GDM1 (cell line): ENCODE data around the gene OR9A2.

Source experiments
- DNase-seq: peaks from one replicate; lab custom pipeline; 2025; lab: John Stamatoyannopoulos, UW

Gene OR9A2, protein sequence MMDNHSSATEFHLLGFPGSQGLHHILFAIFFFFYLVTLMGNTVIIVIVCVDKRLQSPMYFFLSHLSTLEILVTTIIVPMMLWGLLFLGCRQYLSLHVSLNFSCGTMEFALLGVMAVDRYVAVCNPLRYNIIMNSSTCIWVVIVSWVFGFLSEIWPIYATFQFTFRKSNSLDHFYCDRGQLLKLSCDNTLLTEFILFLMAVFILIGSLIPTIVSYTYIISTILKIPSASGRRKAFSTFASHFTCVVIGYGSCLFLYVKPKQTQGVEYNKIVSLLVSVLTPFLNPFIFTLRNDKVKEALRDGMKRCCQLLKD

DNA sequence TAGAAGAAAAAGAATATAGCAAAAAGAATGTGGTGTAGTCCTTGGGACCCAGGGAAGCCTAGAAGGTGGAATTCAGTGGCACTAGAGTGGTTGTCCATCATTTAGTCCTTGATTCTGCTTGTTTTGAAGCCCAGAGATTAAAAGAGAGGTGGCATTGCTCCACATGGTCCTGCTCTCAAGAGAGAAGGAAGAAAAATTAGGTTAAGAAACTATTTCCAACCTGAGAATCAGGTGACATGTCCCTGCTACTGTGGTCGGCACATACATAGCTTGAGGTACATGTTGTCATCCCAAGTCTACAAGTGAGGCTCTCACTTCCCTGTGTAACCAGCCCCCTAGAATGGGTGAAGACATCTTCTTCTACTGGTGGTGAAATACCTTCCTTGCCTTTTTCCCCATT, at the start of gene OR9A2:
OR9A2 (minus strand) TSS at position 101 of the 400 bp plus-strand sequence; CDS start at position 101, 0 bp downstream.
- no peak for DNase-seq

DNA sequence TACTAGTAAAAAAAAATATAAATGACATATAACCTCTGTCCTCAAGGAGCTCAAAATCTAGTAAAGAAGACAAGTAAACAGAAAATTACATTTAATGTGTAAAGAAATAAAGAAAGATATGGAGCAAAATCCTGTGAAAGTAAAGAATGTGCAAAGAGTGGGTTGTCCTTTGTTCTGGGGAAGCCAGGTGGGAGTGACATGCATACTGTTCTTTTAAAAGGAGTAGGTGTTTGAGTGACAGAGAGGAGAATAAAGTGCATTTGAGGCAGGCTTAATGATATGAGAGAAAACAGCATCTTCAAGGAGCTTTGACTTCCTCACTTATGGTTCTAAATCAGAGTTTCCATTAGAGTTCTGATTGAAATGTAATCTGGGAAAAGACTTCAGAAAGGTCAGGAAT, 47.2 kb upstream of the OR9A2 start:
- DNase-seq: no peak

DNA sequence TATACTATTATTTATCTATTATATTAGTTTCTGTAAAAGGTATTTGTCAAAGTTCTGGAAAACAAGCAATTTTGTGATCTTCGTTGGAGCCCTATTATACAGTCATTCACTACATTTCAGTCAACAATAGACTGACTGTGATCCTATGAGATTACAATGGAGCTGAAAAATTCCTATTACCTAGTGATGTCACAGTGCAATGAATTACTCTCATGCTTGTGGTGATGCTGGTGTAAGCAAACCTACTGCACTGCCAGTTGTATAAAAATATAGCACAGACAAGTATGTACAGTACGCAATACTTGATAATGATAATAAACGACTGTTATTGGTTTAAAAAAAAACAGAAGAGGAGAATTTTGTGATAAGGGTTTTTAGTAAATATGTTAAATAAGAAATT, 46.6 kb upstream of the OR9A2 start:
- no peak for DNase-seq

DNA sequence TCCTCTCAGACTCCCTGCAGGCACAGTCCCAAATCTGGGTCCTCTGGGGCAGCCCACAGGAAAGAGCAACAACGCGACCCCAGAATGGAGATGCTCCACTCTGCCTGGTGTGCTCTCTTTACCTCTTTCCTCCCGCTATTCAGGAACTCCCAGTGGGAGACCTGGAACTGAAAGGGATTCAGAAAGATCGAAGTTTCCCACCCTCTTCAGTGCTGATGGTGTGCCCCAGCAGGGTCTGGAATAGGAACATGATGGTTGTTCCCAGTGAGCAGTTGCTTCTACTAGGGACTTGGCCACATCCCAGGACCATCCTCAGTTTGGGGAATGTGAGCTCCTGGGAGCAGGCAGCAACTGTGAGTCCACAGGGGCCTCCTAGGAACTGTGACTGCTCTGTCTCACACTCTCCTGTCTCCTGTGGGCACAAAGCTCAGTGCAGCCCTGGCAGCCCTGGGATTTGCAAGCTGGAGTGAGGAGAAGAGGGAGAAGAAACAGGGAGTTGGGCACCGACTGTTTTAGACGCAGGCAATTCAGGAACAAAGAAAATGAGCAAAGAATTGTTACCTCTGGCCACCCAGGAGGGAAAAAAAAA, 43.1 kb upstream of the OR9A2 start:
- no peak for DNase-seq

DNA sequence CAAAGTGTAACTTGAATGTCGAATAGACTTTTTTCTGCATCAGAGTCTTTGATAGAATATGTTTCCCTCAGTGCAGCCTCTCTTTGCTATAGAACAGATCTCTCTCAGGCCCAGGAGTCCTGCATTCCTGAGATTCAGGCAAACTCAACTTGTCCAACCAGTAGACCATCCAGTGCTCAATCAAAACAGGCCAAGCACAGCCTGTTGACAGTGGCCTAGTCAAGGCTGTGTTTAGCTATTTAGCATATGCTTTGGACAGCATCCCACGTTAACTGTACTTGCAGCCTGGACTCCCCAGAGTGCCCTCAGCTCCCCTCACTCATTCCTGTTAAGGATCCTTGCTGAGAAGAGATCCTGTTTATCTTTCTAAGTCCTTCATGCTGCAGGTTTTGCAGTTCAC, 41.5 kb upstream of the OR9A2 start:
- DNase-seq: no peak

DNA sequence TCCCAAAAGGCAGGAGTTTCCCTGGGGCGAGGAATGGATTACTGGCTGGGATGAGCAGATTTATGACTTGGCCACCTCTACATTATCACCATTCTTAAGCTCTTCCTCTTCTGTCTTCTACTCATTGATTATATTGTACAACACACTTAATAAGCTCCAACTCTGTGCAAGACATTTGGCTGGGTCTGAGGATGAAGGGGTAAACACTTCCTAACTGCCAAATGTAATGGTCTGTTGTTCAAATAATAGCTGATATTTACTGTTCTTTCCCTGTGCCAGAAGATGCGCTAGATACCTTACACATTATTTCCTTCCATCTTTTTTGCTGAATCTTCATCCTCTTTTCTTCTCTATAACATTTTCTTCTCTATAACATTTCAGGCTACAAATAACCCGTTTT, 36.8 kb upstream of the OR9A2 start:
- no peak for DNase-seq

DNA sequence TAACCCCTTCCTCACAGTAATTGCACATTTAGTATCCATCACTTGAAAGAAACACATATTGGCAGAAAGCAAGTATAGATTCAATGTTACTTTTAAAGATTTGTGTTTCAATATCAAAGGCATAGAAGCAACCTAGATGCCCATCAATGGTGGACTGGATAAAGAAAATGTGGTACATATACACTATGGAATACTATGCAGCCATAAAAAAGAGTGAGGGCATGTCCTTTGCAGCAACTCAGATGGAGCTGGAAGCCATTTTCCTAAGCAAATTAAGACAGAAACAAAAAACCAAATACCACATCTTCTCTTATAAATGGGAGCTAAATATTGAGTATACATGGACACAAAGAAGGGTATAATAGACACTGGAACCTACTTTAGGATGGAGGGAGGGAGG, 28.8 kb upstream of the OR9A2 start:
- DNase-seq: no peak

DNA sequence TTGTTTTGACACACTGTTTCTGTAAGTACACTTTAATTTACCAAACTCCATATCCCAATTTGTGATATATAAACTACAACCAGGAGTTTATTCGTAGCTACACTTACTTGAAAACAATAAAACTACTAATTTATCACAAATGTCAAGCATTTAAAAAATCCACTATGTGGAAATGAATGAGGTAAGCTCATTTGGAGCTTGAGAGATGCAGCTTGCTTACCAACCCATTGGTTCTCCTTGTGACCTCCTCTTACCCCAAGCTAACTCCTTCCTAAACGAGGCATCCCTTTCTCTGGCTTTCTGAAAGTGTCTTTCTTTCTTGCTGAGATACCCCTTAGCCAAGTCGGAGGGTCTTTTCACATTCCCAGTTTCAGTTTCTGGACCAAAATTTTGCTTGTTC, 27.7 kb upstream of the OR9A2 start:
- no peak for DNase-seq

DNA sequence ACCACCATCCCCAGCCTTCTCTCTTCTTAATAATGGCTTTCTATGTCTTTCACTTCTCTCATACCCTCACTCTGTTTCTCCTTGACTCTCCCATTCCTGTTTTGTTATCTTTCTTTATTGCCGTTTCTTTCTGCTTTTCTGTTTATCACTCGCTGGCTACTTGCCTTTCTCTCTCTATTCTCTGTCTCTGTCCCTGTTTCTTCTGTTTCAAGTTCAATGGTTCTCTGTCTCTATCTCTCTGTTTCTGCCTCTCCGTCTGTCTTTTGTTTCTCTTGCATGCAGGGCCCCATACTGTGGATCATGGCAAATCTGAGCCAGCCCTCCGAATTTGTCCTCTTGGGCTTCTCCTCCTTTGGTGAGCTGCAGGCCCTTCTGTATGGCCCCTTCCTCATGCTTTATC, 25.1 kb upstream of the OR9A2 start, which contains the start of gene OR6V1:
OR6V1 (plus strand) TSS at position 301 of the 400 bp plus-strand sequence; CDS start at position 301, 0 bp downstream.
- DNase-seq: no peak

DNA sequence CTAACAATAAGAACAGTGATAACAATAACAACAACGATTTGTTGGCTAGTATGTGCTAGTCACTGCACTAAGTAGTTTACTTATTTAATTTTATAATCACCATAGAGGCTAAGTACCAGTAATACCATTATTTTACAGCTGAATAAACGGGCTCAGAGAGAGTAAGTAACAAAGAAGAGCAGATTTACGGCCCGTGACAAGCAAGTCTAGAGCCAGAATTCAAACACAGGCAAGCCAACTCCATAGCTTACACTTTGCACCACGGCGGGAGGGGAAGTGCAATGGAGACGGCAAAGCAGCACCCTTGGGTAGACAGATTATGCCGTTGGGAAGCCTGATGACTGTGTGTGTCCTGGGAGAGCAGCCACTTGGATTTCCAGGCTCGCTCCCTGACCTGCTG, 24.0 kb upstream of the OR9A2 start:
- no peak for DNase-seq

DNA sequence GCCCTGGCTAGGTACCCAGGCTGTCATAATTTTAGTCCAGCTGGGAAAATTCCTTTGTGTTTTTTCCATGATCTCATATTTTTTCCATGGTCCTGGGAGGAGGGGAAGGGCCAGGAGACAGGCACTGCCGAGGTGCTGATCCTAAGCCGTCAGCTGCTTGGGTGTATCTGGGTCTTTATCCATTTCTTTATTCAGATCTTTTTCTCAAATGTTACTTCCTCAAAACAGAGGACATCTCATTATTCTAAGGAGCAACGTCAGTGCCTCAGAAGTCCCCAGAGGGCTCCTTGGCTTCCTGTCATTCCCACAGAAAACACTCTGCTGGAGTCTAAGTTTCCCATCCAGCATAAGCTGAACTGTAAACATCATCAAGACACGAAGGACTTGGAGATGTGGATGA, 22.4 kb upstream of the OR9A2 start:
- DNase-seq: no peak

DNA sequence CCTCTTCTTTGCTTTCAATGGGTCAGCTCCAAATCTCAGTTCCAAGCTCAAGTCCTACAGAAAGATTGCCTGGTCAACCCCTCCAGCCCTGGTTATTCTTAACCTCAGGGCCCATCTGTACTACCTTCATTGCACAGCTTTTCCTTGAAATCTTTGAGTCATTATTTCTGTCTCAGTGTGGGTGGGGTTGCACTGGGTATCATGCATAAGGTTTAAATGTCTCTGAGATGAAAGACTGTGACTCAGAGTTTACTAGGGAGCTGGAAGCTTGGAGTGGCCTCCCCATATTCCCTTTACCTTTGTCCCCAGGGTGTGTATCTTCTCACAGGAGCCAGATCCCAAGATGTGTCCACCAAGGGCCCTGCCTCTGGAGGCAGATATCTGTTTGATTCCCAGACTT, 21.9 kb upstream of the OR9A2 start:
- DNase-seq: no peak

DNA sequence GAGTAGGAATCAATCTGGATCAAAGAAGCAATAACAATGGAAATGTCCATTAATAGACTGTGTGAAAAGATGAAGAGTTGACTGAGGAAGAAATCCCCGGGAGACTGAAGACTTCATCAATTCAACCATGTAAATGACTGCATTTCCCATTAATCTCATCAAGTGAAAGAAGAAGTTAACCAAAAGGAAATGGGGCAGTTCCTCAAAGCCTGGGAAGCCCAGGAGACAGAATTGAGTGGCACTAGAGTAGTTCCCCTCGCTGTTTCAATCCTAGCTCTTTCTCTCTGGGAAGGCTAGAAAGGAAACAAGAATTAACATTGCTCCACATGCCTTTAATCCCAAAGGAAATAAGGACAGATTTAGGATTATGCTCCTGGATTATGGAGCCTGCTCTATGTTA, 20.4 kb upstream of the OR9A2 start:
- DNase-seq: no peak

DNA sequence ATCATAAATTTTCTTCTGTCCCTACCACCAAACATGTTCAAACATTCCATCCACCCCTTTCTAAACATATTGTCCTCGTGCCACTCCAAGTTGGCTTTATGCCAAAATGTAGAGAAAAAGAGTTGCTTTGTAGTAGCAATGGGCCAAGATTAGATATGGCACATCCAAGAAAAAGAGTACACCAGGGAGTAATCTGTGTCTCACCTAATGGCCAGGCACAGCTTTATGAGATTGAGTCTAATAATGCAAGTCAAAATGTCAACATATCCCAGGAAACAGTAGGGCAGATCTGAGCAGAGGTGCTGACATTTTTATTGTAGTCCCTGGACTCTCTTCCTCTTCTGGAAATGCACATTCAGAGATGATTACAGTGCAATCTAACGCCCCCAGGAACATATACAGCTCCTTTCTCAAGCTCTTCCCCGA, 19.5 kb upstream of the OR9A2 start:
- no peak for DNase-seq

DNA sequence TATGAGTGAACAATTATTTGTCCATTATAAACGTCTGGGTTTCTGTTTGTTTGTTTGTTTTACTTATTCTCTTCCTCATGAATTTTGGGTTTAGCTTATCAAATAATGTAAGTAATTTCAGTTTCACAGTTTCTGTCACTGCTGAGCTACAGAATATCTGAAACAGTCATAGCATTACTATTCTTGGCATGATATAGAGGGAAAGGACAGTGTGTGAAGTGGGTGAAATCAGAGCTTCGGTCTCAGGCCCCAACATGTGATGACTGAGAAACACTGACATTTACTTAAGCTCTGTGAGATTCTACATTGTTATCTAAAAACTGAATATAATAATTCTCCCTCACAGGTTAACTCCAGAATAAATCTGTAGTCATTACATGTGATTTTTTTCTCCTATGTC, 16.5 kb upstream of the OR9A2 start:
- no peak for DNase-seq

DNA sequence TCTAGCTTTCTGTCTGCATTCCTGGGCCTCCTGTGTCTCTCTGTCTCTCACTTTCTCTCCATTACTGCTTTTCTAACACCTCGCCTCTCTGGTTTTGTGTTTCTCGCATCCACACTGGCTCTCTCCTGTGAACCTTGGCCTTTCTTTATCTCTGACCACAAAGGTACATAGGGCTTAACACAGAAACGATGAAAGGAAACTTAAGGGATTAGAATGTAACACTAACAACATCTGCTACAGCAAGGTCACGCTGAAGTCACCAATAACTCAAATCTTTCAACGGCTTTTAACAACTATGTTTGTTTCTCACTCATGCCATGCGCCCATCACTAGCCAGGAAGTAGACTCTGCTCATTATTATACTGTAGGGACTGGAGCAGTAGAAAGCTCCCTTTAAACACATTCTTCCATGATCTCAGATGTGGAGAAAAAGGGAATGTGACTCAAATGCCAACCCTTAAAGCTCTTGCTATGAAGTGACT, 15.9 kb upstream of the OR9A2 start:
- no peak for DNase-seq

DNA sequence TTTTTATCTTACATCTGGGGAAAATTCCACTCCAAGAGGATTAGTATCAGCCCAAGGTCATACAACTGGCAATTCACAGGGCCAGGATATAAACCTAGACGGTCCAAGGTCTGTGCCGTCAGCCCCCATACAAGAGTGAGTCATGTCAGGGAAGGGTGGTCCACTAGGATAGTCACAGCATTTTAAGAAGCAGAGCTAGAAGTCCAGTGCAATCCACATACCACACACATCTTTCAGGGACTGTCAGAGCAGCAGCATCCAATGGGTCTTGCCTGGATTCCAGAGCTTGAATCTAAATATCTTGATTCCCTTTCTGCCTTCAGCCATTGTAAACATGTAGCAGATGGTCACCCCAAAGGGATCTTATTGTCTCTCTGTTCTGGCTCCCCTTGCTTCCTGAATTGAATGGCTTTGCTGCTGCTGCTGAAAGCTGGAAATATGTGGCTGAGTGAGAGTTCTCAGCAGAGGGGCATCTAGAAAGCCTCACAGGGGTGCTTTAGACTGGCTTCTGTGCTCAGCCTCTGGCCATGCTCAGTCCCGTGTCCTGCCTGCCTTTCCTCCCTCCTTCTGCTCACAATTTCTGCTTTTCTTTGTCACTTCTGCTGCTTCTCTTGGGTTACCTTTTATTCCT, 15.3 kb upstream of the OR9A2 start:
- no peak for DNase-seq

DNA sequence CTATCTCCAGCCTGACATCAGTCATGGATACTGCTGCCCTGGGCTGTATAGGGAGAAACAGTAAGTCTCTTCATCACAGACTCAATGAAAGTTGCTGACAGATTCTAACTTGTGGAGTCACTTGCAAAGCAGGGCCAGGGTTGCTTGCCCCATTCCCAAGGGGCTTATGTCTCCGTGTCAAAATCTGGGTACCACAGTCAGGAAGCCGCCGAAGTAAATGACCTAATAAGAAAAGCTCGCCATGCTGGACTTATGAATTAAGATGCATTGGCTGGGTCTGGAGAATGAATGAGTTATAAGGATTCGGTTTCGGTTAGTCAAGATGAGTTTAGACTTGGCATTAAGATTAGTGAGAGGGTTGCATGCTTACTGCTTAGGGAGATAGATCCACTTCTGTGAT, 14.4 kb upstream of the OR9A2 start:
- no peak for DNase-seq

DNA sequence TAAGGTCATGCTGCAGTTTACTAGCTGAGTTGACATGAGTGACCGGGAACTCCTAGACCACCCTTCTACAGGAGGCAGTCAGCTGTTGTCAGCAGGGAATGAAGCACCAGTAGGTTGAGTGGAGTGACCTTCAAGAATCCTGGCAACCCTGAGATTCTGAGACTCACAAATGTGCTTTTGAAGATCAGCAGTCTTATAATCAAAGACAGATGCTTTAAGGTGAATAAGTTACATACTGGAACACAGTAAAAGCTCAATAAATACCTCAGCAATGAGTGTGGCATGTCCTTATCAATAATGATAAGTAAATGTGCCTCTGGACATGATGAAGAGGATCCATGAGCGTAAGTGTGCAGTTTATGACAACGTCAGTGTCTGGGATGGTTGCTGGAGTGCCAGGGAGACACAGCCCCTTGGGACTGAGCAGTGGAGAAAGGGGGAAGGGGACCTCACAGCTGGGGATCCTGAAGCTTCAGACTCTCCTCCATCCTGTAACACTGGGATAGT, 13.3 kb upstream of the OR9A2 start:
- no peak for DNase-seq

DNA sequence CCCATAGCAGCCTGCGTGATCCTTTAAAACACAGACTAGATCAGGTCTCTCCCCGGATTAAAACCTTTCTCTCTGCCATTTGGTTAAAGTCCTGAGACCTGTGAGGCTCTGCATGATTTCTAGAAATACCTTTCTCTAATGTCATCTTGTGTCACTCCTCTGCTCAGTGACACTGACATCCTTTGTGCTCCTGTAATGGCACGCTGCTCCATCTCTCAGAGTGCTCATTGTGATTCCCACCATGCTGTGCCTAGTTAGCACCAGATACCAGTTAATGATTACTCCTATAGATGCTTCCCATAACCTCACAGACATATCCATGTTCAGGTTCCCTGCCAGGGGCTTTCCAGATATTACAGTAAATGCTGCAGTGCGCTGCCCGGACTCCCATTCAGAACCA, 11.7 kb upstream of the OR9A2 start:
- DNase-seq: no peak

DNA sequence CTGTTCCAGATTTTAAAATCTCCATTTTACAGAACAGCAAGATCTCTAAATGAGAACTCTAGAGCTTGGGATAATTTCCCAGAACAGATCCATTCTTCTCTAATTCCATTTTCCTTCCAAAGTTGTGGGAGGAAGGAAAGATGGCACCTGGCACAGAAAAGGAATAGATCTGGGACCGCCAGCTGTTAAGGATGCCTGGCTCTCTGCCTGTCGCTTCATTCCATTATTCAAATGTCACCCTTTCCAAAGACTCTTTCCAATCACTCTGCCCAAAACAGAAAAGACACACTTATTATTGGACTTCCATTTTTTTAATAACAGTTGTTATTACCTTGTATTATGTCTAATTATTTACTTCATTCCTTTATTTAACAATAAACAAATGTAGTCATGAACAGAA, 751 bp upstream of the OR9A2 start:
- DNase-seq: no peak

DNA sequence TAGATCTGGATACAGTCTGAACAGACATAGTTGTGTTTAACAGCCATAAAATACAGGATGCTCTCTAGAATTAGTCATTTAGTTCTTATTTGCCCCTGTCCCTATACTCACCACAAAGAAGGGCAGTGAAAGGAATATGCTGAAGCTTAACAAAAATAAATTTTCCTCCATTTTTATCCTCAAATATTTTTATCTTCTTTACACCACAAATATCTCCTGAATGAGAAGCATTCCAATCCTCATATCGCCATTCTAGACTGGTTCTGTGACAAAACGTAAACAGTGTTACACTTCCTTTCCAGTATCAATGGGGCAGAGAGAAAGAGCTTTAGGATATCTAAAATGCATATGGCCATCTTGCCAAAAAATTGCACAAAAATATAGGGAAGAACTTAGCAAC, 1.6 kb downstream of the OR9A2 start:
- no peak for DNase-seq

DNA sequence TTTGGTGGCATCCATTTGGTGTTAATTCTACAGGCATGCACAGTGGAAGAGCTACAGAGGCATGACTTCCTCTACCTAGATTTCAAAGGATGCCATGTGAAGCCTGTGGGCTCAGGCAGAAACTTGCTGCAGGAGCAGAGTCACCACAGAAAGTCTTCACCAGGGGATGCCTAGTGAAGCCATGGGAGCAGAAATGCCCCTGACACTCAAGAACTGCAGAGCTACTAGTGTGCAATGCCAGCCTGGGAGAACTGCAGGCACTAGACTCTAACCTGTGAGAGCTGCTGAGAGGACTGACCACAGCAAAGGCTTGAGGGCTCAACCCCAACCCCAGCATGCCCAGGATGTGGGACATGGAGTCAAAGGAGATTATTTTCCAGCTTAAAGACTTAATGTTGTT, 3.9 kb downstream of the OR9A2 start:
- DNase-seq: no peak
